Peyer's patch (tissue), 4 donors: ENCODE results near the gene NAAA. TPM values are rescaled to one million over a fixed set of nuclear protein-coding genes. Genes with fewer than 3 reads are reported as not detected.

Experiments
- DNase-seq, 3 donors: peaks; one replicate each; pipeline ENCODE4 v3.0.0-alpha.2; 2017 to 2019
- H3K27ac ChIP-seq, 4 donors: fragments of 200-600 bp; sonication (generic); one replicate each; pipeline ENCODE4 v1.5.1; 2016 to 2019
- H3K27me3 ChIP-seq, 2 donors: fragments of 200-600 bp; sonication (generic); one replicate each; pipeline ENCODE4 v1.5.1; 2019
- H3K36me3 ChIP-seq, 3 donors: fragments of 200-600 bp; sonication (generic); one replicate each; pipeline ENCODE4 v1.5.1; 2016 to 2019
- H3K4me1 ChIP-seq, 4 donors: fragments of 200-600 bp; sonication (generic); one replicate each; pipeline ENCODE4 v1.5.1; 2016 to 2019
- H3K4me3 ChIP-seq, 4 donors: fragments of 200-600 bp; sonication (generic); 1 replicate in 3 of 4; 2 replicates in 1 of 4; pipeline ENCODE4 v1.5.1; 2016 to 2019; ENCODE audit warnings: mild to moderate bottlenecking in 1 of 4
- H3K9me3 ChIP-seq, 4 donors: fragments of 200-600 bp; sonication (generic); one replicate each; pipeline ENCODE4 v1.5.1; 2016 to 2019; ENCODE audit warnings: mild to moderate bottlenecking in 1 of 4
- POLR2A ChIP-seq, 2 donors: fragments of 450-650 bp; IDR thresholded peaks; one replicate each; pipeline ENCODE4 v1.5.1; 2017; ENCODE audit warnings: antibody characterized with exemption in 2 of 2, mild to moderate bottlenecking in 2 of 2, moderate library complexity in 2 of 2
- total RNA-seq, 4 donors: library from RNA; depleted of rRNA; stranded (reverse); fragments of >200 nt; gene quantifications; one replicate each; pipeline ENCODE4 v1.1.0, GENCODE V29; 2016
- TF ChIP-seq, protein P1 (sequence below), 6 experiments: fragments of 450-650 bp in 4 of 6; fragments of 200-600 bp in 2 of 6; sonication (generic) in 1 of 6; IDR thresholded peaks; one replicate each; pipeline ENCODE4 v1.5.1; 2017 to 2019; ENCODE audit warnings: antibody characterized with exemption in 6 of 6, mild to moderate bottlenecking in 3 of 6, moderate library complexity in 1 of 6

The NAAA gene
- total RNA-seq, 4 donors from 2014 or later: 81.7 to 434 (median 177) TPM

GRCh38 chr4:75889537-75890199 lies 51.1 kb downstream of the NAAA start:
- H3K4me3 ChIP-seq: no peak overlapping the region
- TF ChIP-seq, protein P1, sequence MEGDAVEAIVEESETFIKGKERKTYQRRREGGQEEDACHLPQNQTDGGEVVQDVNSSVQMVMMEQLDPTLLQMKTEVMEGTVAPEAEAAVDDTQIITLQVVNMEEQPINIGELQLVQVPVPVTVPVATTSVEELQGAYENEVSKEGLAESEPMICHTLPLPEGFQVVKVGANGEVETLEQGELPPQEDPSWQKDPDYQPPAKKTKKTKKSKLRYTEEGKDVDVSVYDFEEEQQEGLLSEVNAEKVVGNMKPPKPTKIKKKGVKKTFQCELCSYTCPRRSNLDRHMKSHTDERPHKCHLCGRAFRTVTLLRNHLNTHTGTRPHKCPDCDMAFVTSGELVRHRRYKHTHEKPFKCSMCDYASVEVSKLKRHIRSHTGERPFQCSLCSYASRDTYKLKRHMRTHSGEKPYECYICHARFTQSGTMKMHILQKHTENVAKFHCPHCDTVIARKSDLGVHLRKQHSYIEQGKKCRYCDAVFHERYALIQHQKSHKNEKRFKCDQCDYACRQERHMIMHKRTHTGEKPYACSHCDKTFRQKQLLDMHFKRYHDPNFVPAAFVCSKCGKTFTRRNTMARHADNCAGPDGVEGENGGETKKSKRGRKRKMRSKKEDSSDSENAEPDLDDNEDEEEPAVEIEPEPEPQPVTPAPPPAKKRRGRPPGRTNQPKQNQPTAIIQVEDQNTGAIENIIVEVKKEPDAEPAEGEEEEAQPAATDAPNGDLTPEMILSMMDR (IDR thresholded peaks at IDR 0.05): no peak
- TF ChIP-seq POLR2A (IDR thresholded peaks at IDR 0.05): no peak
- no peaks in the 10 kb centered on the region for H3K4me1 ChIP-seq
- H3K36me3 ChIP-seq: no peaks in the 10 kb centered on the region
- H3K27me3 ChIP-seq: no peaks in the 10 kb centered on the region
- H3K27ac ChIP-seq: no peak overlapping the region
- no peak for DNase-seq
- H3K9me3 ChIP-seq: no peaks in the 10 kb centered on the region

DNA sequence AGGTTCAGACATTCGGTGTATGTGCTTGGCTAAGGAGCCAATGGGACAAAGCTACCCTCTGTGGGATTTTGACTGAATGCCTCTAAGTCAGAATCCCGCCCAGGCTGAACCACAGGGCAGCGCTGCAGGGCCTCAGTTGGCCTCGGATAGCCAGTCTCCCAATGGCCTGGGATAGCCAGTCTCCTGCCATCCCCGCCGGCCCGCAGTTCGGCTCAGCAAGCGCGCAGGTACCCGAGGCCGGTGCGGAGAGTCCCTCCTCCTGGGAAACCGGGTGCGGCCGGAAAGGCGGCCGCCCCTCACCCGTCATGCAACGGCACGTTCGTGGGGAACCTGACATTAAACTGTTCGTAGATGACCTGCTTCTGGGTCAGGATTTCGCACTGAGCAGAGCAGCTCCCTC lies 54.7 kb downstream of the NAAA start:
- Histone ChIP-seq H3K4me1 (no peaks in the 10 kb centered on the region), H3K27ac (no peak overlapping the region), H3K27me3 (no peaks in the 10 kb centered on the region), H3K9me3 (no peaks in the 10 kb centered on the region), H3K4me3 (no peak overlapping the region), H3K36me3 (no peaks in the 10 kb centered on the region)
- DNase-seq: no peak
- TF ChIP-seq, protein P1 (IDR thresholded peaks at IDR 0.05): no peak
- TF ChIP-seq POLR2A (IDR thresholded peaks at IDR 0.05): no peak

- no peaks in the 10 kb centered on the region for H3K27me3 ChIP-seq
- H3K9me3 ChIP-seq: no peaks in the 10 kb centered on the region
- no peak for TF ChIP-seq POLR2A (IDR thresholded peaks at IDR 0.05)
- TF ChIP-seq, protein P1 (IDR thresholded peaks at IDR 0.05): no peak
These were observed 59.3 kb downstream of the NAAA start for GRCh38 chr4:75881476-75881875.

DNA sequence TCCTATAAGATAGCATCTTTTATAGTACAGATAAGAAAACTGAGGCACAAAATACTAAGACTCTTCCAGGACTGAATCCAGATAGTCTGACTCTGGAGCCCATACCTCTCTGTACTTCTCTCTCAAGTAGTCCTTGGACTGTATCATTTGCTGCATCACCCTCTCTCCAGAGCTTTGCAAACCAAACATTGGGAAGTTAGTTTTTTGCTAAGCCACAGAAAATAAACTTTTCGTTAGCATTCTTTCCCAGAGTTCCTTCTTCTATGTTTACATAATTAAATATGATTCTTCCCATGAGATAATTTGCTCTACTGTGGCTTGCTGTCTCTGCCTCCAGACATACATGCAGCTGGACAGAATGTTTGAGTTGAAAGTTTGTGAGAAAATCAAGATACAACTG lies 60.5 kb downstream of the NAAA start:
- no peak for DNase-seq
- Histone ChIP-seq H3K27me3 (no peaks in the 10 kb centered on the region), H3K4me1 (no peaks in the 10 kb centered on the region), H3K27ac (no peak overlapping the region), H3K36me3 (no peaks in the 10 kb centered on the region), H3K4me3 (no peak overlapping the region), H3K9me3 (no peaks in the 10 kb centered on the region)
- no peak for TF ChIP-seq POLR2A (IDR thresholded peaks at IDR 0.05)
- TF ChIP-seq, protein P1 (IDR thresholded peaks at IDR 0.05): no peak

More at GRCh38 chr4:75881476-75881875, 59.3 kb downstream of the NAAA start:
- H3K4me3 ChIP-seq: no peak overlapping the region
- no peak overlapping the region for H3K27ac ChIP-seq
- no peaks in the 10 kb centered on the region for H3K4me1 ChIP-seq
- H3K36me3 ChIP-seq: no peaks in the 10 kb centered on the region
- DNase-seq: no peak

GRCh38 chr4:75878246-75878756 lies 62.5 kb downstream of the NAAA start:
- Histone ChIP-seq H3K27ac (no peak overlapping the region), H3K4me1 (no peaks in the 10 kb centered on the region), H3K9me3 (no peaks in the 10 kb centered on the region), H3K27me3 (no peaks in the 10 kb centered on the region), H3K4me3 (no peak overlapping the region), H3K36me3 (no peaks in the 10 kb centered on the region)
- no peak for DNase-seq
- TF ChIP-seq, protein P1 (IDR thresholded peaks at IDR 0.05): no peak
- TF ChIP-seq POLR2A (IDR thresholded peaks at IDR 0.05): no peak
